Left cardiac atrium (tissue), 4 donors: ENCODE measurements around the gene STK11. TPM values are rescaled to one million over a fixed set of nuclear protein-coding genes. Genes with fewer than 3 reads are reported as not detected.
"Not testable (repeated sequence)": the region's sequence is repeated elsewhere in the genome, so short reads cannot be mapped to it uniquely, and the experiment has no call there.

ENCODE experiments used
- ATAC-seq, 2 donors: fragments of 200-7000 bp; cut with Tn5 transposase; one replicate each; pipeline ENCODE4 v1.9.1; 2020; ENCODE audit warnings: mild to moderate bottlenecking in 2 of 2, moderate library complexity in 2 of 2
- DNase-seq: peaks from one replicate; pipeline ENCODE4 v3.0.0-alpha.2; 2020
- intact Hi-C, 2 donors: fragments of 100-400 bp; cut with DNase I; formaldehyde crosslinking; loops; one replicate each; pipeline versions ENCODE4 v1.14.1 to v1.15.1; 2022 to 2023
- total RNA-seq, 2 donors: library from RNA; stranded (reverse); fragmentation: NEBNext Ultra II Directional; extraction: Animal tissue kit (Norgen Biotek cat#: 25700); gene quantifications; one replicate each; pipeline ENCODE4 v1.2.1, GENCODE V29; 2021
- donor health status: DM: no; HTN: yes; CAD: no.
- donor health status: DM: no; HTN: yes; CAD: no; lungs with severe emphysema.
- donor health status: DM: yes; HTN: yes; CAD: no.
- donor health status: Dilated cardiomyopathy.

The STK11 gene
- total RNA-seq, 2 donors from 2014 or later: 48.2 to 53.0 TPM

- DNase-seq (no peak), ATAC-seq (no peak)
- intact Hi-C loops: no loop called here
Observed at GRCh38 chr19:1199531-1199930, 6.0 kb upstream of the STK11 start.

GRCh38 chr19:1200614-1201013 lies 5.0 kb upstream of the STK11 start:
- DNase-seq, ATAC-seq, intact Hi-C loops: not testable (repeated sequence)

- no peak for DNase-seq
- no peak for ATAC-seq
- intact Hi-C loops: no loop called here
Observed at GRCh38 chr19:1206150-1206863, 729 bp downstream of the STK11 start.

DNA sequence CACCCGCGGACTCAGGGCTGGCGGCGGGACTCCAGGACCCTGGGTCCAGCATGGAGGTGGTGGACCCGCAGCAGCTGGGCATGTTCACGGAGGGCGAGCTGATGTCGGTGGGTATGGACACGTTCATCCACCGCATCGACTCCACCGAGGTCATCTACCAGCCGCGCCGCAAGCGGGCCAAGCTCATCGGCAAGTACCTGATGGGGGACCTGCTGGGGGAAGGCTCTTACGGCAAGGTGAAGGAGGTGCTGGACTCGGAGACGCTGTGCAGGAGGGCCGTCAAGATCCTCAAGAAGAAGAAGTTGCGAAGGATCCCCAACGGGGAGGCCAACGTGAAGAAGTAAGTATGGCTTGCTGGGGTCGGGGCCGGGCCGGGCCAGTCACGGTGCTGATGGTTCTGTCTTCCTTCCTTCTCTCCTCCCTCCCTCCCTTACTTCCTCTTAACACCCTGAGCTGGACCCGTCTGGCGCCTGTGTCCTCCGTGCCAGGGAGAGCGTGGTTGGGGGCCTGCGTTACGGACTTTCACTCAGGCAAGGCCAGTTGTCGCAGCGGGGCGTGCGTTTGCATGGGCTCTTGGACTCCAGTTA lies 1.4 kb downstream of the STK11 start:
- intact Hi-C loops: no loop called here
- DNase-seq (peak; percentile 37), ATAC-seq (peak; percentile 4 to 16)

- DNase-seq, intact Hi-C loops, ATAC-seq: not testable (repeated sequence)
Observed at GRCh38 chr19:1208830-1209229, 3.3 kb downstream of the STK11 start.

DNA sequence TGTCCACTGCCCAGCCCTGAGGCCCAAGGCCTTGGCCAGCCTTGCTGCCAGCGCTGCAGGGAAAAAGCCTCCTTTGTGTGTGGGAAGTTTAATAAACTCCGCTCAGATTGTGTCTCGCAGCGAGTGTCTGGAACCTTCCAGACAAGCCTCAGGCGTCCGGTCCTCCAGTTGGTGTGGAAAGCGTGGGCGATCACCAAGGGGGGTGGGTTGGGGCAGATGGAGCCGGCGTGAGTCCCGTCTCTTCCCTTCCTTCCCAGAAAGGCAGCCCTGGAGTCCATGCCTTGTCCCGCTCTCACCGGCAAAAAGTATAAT lies 4.6 kb downstream of the STK11 start:
- intact Hi-C loops: no loop called here
- ATAC-seq: no peak
- no peak for DNase-seq

DNA sequence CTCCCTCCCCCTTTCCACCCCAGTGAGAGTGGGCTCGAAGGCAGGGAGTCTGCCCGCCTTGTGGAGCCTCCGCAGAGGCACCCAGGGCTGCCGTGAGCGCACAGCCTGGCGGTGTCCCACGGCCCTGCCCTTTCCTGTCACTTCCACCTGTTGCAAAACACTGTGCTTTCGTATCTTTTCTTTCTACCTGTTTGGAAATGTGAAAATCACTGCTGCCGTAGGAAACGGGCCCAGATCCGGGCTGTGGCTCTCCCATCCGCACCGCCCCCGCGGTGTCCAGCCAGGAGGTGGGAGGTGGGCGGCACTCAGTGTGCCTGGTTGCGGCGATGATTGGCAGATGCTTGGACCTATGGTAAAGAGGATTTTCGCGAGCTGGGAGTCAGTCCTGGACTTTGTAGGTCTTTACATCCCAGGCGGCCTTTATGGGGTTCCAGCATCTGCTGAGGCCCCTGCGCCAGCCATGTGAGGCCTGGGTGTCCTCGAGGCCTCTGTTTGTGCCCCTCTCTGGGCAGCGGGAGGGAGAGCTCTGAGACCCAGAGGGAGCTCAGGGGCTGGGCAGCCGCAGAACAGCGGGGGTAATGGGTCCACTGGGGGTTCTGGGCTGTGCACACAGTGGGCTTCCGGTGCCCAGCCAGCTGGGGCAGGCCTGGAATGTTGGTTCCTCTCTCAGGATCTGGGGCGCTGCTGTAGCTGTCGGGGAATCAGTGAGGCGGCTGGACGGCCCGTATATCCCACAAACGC lies 6.1 kb downstream of the STK11 start:
- no peak for ATAC-seq
- intact Hi-C loops: no loop called here
- peak; percentile 40 for DNase-seq

DNA sequence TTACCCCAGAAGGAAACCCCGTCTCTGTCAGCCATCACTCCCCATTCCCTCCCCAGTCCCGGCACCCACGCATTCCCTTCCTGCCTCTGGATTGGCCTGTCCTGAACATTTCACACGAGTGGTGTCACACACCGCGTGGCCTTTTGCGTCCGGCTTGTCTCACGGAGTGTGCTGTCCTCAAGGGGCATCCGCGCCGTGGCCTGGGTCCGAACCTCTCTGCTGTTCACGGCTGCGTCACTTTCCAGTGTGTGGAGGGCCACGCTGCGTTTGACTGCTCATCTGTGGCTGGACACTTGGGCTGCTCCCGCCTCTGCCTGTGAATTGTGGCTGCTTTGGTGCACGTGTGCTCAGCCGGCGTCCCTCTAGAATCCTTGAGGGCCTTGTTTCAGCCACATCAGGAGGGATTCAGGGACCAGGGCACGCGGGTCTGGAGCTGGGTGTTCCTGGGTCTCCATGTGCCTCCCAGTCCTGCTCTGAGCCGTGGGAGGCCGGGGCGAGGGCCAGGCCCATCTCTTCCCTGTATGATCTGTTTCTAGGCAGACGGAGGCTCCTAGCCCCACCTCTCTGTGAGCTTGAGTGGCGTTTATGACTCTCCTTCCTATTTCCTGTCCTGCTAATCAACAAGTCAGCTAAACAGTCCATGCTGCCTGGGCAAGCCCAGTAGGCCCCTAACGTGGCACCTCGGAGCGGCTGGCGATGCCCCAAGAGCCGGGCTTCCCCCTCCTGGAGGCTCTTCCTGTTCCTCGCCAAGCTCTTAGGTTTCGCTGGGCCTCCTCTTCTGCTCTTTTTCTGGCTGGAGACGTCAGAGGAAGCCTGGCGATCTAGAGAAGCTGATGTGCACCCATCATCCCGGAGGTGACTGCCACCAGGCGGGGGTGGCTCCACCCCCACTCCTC lies 8.1 kb downstream of the STK11 start:
- DNase-seq (peak; percentile 76), ATAC-seq (peak; percentile 55 to 65)
- intact Hi-C loops: no loop called here

- intact Hi-C loops: no loop called here
- DNase-seq (no peak), ATAC-seq (peak; percentile 0 to 1)
Observed at GRCh38 chr19:1214299-1214861, 8.8 kb downstream of the STK11 start.

- DNase-seq (peak; percentile 77), ATAC-seq (peak; percentile 68 to 75)
- intact Hi-C loops: no loop called here
Observed at GRCh38 chr19:1214862-1215731, 9.5 kb downstream of the STK11 start.

DNA sequence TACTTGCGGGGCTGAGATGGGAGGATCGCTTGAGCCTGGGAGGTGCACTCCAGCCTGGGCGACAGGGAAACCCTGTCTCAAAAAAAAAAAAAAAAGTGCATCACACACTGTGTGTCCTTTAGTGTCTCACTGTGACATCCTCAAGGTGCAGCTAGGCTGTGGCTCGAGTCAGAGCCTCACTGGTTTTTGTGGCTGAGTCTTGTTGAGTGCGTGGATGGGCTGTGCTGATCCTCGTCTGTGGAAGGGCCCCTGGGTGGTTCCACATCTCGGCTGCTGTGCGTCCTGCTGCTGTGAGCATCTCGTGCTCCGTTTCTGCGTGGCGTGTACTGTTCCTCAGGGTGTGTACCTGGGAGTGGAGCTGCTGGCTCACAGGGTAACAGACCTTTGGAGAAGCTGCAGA lies 11.2 kb downstream of the STK11 start:
- ATAC-seq (no peak), DNase-seq (no peak)
- intact Hi-C loops: no loop called here

DNA sequence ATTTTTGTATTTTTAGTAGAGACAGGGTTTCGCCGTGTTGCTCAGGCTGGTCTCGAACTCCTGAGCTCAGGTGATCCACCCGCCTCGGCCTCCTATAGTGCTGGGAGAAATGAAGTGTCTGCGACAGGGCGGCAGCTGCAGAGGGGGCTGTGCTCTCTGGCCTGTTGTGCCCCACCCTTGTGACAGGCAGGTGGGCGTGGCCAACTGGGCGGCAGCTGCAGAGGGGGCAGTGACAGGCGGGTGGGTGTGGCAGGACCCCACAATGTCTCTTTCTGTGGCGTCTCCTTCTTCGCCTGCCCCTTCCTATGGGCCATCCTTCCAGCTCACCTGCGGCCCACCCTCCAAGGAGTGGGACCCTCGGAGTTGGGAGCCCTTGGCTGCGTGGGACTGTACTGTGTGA lies 11.8 kb downstream of the STK11 start:
- DNase-seq (no peak), ATAC-seq (no peak)
- intact Hi-C loops: no loop called here

GRCh38 chr19:1218751-1219567 lies 13.4 kb downstream of the STK11 start:
- ATAC-seq: no peak
- no peak for DNase-seq
- intact Hi-C loops: no loop called here

DNA sequence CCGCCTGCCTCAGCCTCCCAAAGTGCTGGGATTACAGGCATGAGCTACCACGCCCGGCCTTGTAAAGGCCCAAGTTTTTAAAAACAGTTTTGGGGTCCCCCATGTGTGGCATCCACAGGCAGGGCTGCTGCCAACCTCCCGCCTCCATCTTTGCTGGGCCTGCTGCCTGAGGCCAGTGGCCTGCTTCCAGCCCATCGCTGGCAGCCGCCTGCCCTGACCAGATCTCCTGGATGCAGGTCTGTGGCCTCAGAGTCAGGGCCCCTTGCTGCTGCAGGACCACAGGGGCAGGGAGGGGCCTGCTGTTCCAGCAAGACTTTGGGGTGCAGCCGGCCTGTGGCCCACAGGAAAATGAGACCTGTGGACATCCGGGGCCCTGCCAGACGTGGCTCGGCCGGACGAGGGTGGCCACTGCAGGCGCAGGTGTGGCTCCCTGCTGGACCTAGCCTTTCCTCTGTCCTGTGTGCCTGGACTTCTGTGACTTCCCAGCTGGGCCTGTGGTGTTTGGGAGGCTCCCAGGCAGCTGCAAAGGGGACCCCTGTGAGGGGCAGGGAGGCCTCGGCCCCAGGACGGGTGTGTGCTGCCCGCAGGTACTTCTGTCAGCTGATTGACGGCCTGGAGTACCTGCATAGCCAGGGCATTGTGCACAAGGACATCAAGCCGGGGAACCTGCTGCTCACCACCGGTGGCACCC lies 14.4 kb downstream of the STK11 start:
- intact Hi-C loops: no loop called here
- DNase-seq (no peak), ATAC-seq (no peak)

DNA sequence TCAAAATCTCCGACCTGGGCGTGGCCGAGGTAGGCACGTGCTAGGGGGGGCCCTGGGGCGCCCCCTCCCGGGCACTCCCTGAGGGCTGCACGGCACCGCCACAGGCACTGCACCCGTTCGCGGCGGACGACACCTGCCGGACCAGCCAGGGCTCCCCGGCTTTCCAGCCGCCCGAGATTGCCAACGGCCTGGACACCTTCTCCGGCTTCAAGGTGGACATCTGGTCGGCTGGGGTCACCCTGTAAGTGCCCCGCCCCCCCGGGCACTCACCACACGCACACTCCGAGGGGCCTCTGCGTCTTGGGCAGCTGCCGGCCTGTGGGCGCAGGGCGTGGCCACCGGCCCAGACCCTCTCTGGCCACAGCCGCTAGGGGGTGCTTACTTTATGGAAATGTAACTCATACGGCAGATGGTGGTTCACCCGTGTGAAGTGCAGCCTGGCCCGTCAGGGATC lies 14.9 kb downstream of the STK11 start:
- ATAC-seq (no peak), DNase-seq (no peak)
- intact Hi-C loops: no loop called here

- intact Hi-C loops: no loop called here
- peak; percentile 56 to 74 for ATAC-seq
- DNase-seq: peak; percentile 83
Observed at GRCh38 chr19:1220976-1221903, 15.7 kb downstream of the STK11 start.
